LNCaP clone FGC (cell line): ENCODE data around the gene HNRNPC.
"Not testable (repeated sequence)": the region's sequence is repeated elsewhere in the genome, so short reads cannot be mapped to it uniquely, and the experiment has no call there.

ENCODE experiments used
- DNase-seq: peaks from one replicate; pipeline ENCODE4 v3.0.0-alpha.2; 2011; ENCODE audit warnings: low read depth
- H3K4me3 ChIP-seq: 2 replicates; pipeline ENCODE4 v1.5.1; 2011; ENCODE audit warnings: mild to moderate bottlenecking, low read depth, low read length, control low read depth
- TF ChIP-seq, protein P1 (sequence below): IDR thresholded peaks from 2 replicates; pipeline ENCODE4 v1.5.1; 2012; ENCODE audit warnings: mild to moderate bottlenecking; ENCODE audit not compliant: control insufficient read depth, insufficient read depth; ENCODE audit errors: extremely low read depth

The HNRNPC gene

DNA sequence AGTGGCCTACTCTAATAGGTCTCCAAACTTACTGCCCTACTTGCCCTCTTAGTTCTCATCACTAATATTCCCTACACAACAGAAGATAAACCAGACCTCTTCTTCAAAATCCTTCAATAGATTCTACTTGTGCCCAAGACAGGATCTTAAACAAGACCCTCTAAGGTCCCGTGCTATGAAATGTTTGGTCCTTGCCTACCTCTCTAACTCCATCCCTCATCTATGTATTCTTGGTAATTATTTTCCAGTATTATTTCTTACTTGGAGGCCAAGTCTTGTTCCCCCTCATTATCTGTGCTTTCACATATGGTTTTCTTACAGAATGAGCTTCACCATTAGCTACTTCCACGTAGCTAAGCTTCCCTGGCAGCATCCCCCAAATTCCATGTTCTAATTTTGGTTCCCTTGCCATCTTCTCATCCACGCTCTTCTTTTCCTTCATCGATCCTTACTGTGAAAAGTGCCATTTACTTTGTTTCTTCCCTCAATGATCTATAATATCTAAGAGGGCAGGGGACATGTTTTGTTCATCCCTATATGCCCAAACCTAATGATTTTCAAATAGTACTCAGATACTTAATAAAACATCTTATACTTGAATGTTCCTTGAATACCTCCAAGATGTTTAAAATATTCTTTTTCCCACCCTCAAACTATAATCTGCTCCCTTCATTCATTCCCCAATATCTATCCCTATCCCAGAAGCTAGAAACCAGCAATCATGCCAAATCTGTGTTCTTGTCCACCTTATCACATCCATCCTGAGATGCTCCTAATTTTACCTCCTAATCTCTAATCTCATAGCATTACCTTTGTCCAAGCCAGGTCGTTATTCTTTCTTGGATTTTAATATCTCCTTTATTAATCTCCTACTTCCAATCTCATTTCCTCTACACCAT is 10.1 kb downstream of the HNRNPC start:
- DNase-seq = no peak
- H3K4me3 ChIP-seq = no peak overlapping the region
- TF ChIP-seq, protein P1, sequence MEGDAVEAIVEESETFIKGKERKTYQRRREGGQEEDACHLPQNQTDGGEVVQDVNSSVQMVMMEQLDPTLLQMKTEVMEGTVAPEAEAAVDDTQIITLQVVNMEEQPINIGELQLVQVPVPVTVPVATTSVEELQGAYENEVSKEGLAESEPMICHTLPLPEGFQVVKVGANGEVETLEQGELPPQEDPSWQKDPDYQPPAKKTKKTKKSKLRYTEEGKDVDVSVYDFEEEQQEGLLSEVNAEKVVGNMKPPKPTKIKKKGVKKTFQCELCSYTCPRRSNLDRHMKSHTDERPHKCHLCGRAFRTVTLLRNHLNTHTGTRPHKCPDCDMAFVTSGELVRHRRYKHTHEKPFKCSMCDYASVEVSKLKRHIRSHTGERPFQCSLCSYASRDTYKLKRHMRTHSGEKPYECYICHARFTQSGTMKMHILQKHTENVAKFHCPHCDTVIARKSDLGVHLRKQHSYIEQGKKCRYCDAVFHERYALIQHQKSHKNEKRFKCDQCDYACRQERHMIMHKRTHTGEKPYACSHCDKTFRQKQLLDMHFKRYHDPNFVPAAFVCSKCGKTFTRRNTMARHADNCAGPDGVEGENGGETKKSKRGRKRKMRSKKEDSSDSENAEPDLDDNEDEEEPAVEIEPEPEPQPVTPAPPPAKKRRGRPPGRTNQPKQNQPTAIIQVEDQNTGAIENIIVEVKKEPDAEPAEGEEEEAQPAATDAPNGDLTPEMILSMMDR = no peak

DNA sequence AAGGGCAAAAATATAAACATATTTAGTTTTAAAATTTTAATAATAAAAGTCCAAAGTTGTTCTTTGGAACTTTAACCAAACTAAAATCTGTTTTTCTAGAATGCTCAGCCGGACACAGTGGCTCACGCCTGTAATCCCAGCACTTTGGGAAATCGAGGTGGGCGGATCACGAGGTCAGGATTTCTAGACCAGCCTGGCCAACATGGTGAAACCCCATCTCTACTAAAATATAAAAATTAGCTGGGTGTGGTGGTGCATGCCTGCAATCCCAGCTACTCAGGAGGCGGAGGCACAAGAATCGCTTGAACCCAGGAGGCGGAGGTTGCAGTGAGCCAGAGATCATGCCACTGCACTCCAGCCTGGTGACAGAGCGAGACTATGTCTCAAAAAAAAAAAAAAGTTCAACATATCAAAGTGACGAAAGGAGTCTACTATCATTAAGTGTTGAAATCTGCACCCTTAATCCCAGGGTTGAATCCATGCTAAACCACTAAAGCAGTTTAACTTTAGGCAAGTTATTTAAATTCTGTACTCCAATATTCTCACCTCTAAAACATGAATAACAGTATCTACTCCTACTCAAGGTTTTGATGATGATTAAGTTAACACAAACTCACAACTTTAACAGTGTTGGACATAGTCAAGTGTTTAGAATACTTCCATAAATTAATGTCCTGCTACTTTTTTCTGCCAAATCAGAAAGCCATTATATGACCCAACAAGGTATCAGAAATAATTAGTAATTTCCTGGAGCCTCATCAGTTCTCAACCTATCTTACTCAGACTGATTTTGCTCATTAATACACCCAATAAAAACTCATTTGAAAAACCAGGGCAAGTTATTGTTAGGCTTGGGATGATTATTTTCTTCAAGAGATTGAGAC is 11.0 kb downstream of the HNRNPC start:
- H3K4me3 ChIP-seq = no peak overlapping the region
- DNase-seq = no peak
- TF ChIP-seq, protein P1 = no peak

DNA sequence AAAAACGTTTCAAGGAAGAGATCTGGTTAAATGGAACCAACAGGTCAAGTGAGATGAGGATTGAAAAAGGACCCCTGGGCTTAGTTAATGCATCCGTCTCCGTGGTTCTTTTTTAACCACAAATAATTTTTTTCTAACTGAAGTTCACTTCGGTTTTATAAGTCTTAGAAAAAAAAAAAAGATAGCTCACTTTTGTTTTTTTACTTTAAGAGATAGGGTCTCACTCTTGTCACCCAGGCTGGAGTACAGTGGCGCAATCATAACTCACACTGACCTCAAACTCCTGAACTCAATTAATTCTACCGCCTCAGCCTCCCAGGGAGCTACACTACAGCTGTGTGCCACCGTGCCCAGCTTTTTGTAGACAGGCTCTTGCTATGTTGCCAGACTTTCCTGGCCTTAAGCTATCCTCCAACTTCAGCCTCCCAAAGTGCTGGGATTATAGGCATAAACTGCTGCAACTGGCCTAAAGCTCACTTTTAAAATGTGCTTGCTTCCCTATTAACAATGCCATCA is 11.8 kb downstream of the HNRNPC start:
- H3K4me3 ChIP-seq = no peak overlapping the region
- no peak for DNase-seq
- TF ChIP-seq, protein P1 = no peak

DNA sequence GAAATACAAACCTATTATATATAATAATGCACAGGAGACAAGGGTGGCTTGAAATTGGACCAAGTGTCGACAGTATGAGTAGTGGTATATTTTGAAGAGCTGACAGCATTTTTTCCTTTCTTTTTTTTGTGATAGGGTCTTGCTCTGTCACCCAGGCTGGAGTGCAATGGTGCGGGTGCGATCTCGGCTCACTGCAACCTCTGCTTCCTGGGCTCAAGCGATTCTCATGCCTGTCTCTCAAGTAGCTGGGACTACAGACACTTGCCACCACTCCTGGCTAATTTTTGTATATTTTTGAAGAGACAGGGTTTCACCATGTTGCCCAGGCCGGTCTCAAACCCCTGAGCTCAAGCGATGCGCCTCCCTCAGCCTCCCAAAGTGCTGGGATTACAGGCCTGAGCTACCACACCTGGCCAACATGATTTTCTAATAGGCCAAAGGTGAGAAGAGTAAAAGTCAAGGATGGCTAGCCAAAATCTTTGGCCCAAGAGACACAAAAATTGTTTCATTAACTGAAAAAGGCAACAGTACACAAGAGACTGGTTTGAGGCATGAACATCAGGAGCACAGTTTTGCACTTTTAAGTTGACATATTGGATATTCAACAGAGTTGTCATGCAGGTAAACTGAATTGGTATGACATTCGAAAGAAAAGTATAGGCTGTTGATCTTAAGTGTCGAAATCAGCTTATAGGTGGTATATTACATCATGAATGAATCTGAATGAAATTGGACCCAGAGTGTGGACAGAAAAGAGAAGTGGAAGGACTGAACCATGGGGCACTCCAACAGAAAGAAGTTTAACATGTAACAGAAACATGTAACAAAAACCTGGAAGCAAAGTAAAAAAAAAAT is 12.5 kb downstream of the HNRNPC start:
- no peak for DNase-seq
- H3K4me3 ChIP-seq = no peak overlapping the region
- TF ChIP-seq, protein P1 = no peak

DNA sequence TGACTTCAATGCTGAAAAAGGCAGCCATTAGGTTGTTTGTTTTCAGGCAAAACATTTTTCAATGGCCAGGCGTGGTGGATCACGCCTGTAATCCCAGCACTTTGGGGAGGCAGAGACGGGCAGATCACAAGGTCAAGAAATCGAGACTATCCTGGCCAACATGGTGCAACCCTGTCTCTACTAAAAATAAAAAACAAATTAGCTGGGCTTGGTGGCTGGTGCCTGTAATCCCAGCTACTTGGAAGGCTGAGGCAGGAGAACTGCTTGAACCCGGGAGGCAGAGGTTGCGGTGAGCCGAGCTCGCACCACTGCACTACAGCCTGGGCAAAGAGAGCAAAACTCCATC is 13.2 kb downstream of the HNRNPC start:
- not testable (repeated sequence) for DNase-seq, H3K4me3 ChIP-seq

DNA sequence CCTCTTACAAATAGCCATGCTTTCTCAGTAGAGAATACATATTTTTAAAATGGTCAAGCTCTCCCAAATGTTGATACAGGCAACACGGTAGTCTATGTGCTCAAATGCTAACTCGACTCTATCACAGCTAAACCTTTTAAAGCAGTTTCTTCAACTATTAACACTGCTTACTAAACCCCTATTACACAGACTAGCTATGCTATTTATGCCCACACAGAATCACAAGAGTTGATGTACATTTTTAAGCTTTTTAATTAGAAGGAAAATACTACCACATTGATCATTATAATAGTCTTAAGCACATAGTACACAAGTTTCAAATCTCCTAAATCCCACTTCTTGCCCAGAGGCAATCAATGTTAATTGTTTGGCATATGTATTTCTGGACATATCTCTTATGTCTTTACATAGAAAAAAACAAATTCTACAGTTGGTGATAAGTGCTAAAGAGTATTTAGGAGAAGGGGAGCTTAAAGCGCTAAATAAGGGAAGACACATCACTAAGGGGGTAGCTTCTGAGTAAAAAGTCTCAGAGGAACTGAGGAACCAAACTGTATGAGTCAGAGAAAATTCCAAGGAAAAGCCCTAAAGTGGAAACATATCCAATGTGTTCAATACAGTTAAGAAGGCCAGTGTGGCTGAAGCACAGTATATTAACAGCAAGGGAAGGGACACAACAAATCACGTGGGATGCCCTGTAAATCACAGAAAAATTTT is 13.7 kb downstream of the HNRNPC start:
- H3K4me3 ChIP-seq = no peak overlapping the region
- TF ChIP-seq, protein P1 = no peak

More for the DNA sequence above, 13.7 kb downstream of the HNRNPC start:
- no peak for DNase-seq
